ENCODE measurements around the gene TKTL1.

DNA sequence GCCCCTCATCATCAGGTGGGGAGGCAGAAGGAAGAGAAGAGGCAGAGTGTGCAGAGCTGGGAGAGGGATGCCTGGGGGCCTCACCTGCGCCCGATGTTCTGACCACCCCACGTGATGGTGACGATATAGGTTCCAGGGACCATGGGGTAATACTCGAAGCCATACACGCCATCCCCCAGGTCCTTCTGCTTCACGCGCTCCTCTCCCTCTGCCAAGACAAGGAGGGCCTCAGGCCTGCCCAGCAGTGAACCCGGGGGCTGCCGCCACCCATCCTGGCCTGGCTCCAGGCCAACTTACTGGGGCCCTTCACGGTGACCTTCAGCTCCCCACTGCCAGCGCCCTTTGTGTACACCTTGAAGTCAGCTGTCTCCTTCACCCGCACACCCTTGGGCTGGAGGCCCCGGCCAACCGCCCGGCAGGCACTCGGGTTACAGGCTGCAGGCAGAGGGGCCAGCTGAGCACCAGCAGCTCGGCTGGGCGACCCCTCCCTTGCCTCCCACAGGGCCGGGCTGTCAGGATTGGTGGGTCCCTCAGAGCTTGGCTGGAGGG lies 69.5 kb downstream of the TKTL1 start:
- TF ChIP-seq, protein P1, sequence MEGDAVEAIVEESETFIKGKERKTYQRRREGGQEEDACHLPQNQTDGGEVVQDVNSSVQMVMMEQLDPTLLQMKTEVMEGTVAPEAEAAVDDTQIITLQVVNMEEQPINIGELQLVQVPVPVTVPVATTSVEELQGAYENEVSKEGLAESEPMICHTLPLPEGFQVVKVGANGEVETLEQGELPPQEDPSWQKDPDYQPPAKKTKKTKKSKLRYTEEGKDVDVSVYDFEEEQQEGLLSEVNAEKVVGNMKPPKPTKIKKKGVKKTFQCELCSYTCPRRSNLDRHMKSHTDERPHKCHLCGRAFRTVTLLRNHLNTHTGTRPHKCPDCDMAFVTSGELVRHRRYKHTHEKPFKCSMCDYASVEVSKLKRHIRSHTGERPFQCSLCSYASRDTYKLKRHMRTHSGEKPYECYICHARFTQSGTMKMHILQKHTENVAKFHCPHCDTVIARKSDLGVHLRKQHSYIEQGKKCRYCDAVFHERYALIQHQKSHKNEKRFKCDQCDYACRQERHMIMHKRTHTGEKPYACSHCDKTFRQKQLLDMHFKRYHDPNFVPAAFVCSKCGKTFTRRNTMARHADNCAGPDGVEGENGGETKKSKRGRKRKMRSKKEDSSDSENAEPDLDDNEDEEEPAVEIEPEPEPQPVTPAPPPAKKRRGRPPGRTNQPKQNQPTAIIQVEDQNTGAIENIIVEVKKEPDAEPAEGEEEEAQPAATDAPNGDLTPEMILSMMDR (conservative IDR thresholded peaks at IDR 0.05; ENCODE audit: low read depth, low read length): no peak
- TF ChIP-seq EZH2 (IDR thresholded peaks at IDR 0.05; ENCODE audit: borderline replicate concordance, low read depth, low read length, poor library complexity, severe bottlenecking): no peak

Measured in A673 (cell line).